Caco-2 (cell line): Measurements from ENCODE around the gene SLC26A1. TPM values are rescaled to one million over a fixed set of nuclear protein-coding genes. Genes with fewer than 3 reads are reported as not detected.
"Not testable (repeated sequence)": the region's sequence is repeated elsewhere in the genome, so short reads cannot be mapped to it uniquely, and the experiment has no call there.

Experiments
- BruUV-seq: library from RNA; stranded (reverse); fragments of 400-500 nt; replicated peaks from 2 replicates; lab custom pipeline; 2021; lab: Mats Ljungman, UMichigan
- CTCF ChIA-PET: fragments of 300-600 bp; sonication (Branson Sonifier 250); formaldehyde crosslinking; loops from one replicate; lab custom pipeline; 2022; ENCODE audit warnings: antibody characterized with exemption; lab: Charles Lee
- POLR2A ChIA-PET: fragments of 300-600 bp; sonication (Branson Sonifier 250); formaldehyde crosslinking; loops from one replicate; lab custom pipeline; 2022; ENCODE audit warnings: antibody characterized with exemption; lab: Charles Lee
- DNase-seq, 2 experiments: peaks; one replicate each; pipeline versions ENCODE4 v3.0.0 to v3.0.0-alpha.2; 2020 to 2022
- H3K27me3 ChIP-seq: replicated peaks from 2 replicates; pipeline ENCODE4 v1.6.0; 2011; ENCODE audit warnings: low read length; ENCODE audit not compliant: control insufficient read depth, insufficient read depth
- H3K36me3 ChIP-seq: 2 replicates; pipeline ENCODE4 v1.5.1; 2011; ENCODE audit warnings: low read length; ENCODE audit not compliant: control insufficient read depth, insufficient read depth
- H3K4me1 ChIP-seq: fragments of 250-450 bp; sonication (Bioruptor Pico); 2 replicates; pipeline ENCODE4 v1.5.1; 2020; ENCODE audit warnings: mild to moderate bottlenecking
- H3K4me3 ChIP-seq: 2 replicates; pipeline ENCODE4 v1.5.1; 2011; ENCODE audit warnings: low read depth, mild to moderate bottlenecking, control low read depth, low read length
- H3K9me3 ChIP-seq: fragments of 250-450 bp; sonication (Bioruptor Pico); 2 replicates; pipeline ENCODE4 v1.5.1; 2020; ENCODE audit warnings: mild to moderate bottlenecking, moderate library complexity
- H3K27ac Mint-ChIP-seq: one replicate; pipeline ENCODE4 v1.8.0; 2022; ENCODE audit warnings: mixed read lengths; ENCODE audit not compliant: unreplicated experiment
- H3K27me3 Mint-ChIP-seq: one replicate; pipeline ENCODE4 v1.8.0; 2022; ENCODE audit warnings: mixed read lengths; ENCODE audit not compliant: insufficient read depth, unreplicated experiment
- H3K36me3 Mint-ChIP-seq: one replicate; pipeline ENCODE4 v1.8.0; 2022; ENCODE audit warnings: mild to moderate bottlenecking, mixed read lengths; ENCODE audit not compliant: insufficient read depth, unreplicated experiment
- H3K4me1 Mint-ChIP-seq: one replicate; pipeline ENCODE4 v1.8.0; 2022; ENCODE audit warnings: low read depth, mixed read lengths; ENCODE audit not compliant: unreplicated experiment
- H3K4me3 Mint-ChIP-seq: one replicate; pipeline ENCODE4 v1.8.0; 2022; ENCODE audit warnings: mild to moderate bottlenecking, moderate library complexity, mixed read lengths; ENCODE audit not compliant: unreplicated experiment
- H3K9me3 Mint-ChIP-seq: one replicate; pipeline ENCODE4 v1.8.0; 2022; ENCODE audit warnings: mixed read lengths; ENCODE audit not compliant: unreplicated experiment
- intact Hi-C: fragments of 100-400 bp; cut with micrococcal nuclease; formaldehyde crosslinking; loops from one replicate; pipeline ENCODE4 v1.10.0; 2022; ENCODE audit not compliant: unreplicated experiment
- total RNA-seq: library from RNA; stranded (reverse); gene quantifications from 2 replicates; pipeline ENCODE4 v1.2.3, GENCODE V29; 2022
- TF ChIP-seq, protein P1 (sequence below), 2 experiments: fragments of 200-600 bp in 1 of 2; IDR thresholded peaks; 1 replicate in 1 of 2; 2 replicates in 1 of 2; pipeline versions ENCODE4 v1.5.1 to v1.8.0; 2011 to 2022; ENCODE audit warnings: antibody characterized with exemption in 1 of 2, control low read depth in 1 of 2, inconsistent platforms in 1 of 2, low read depth in 1 of 2, low read length in 1 of 2, mild to moderate bottlenecking in 1 of 2, moderate library complexity in 1 of 2; ENCODE audit not compliant: insufficient read depth in 1 of 2, severe bottlenecking in 1 of 2, unreplicated experiment in 1 of 2

Gene SLC26A1
- total RNA-seq, 1 experiment from 2014 or later: 9.6 TPM

GRCh38 chr4:1001561-1002130, 8.4 kb upstream of the SLC26A1 start:
- no peak for DNase-seq

GRCh38 chr4:1000686-1001260, 7.6 kb upstream of the SLC26A1 start:
- Mint-ChIP-seq H3K4me1 (no peaks in the 10 kb centered on the region), H3K4me3 (no peak overlapping the region), H3K36me3 (peaks cover 21% of the 10 kb centered on the region), H3K9me3 (no peaks in the 10 kb centered on the region), H3K27ac (no peak overlapping the region), H3K27me3 (peaks cover 6% of the 10 kb centered on the region)
- H3K4me1 ChIP-seq: peaks cover 20% of the 10 kb centered on the region
- no peak for DNase-seq
- no peaks in the 10 kb centered on the region for H3K9me3 ChIP-seq
- POLR2A ChIA-PET: no interaction called here
- H3K36me3 ChIP-seq: no peaks in the 10 kb centered on the region
- CTCF ChIA-PET: no interaction called here
- H3K27me3 ChIP-seq: no peaks in the 10 kb centered on the region
- intact Hi-C loops: no loop called here
- no peak overlapping the region for H3K4me3 ChIP-seq
- BruUV-seq: no TSS peak
- TF ChIP-seq, protein P1, sequence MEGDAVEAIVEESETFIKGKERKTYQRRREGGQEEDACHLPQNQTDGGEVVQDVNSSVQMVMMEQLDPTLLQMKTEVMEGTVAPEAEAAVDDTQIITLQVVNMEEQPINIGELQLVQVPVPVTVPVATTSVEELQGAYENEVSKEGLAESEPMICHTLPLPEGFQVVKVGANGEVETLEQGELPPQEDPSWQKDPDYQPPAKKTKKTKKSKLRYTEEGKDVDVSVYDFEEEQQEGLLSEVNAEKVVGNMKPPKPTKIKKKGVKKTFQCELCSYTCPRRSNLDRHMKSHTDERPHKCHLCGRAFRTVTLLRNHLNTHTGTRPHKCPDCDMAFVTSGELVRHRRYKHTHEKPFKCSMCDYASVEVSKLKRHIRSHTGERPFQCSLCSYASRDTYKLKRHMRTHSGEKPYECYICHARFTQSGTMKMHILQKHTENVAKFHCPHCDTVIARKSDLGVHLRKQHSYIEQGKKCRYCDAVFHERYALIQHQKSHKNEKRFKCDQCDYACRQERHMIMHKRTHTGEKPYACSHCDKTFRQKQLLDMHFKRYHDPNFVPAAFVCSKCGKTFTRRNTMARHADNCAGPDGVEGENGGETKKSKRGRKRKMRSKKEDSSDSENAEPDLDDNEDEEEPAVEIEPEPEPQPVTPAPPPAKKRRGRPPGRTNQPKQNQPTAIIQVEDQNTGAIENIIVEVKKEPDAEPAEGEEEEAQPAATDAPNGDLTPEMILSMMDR (IDR thresholded peaks at IDR 0.05; ENCODE audit: insufficient read depth in 1 of 2, low read depth in 1 of 2, low read length in 1 of 2, severe bottlenecking in 1 of 2, unreplicated experiment in 1 of 2): no peak

More at GRCh38 chr4:1001561-1002130, 8.4 kb upstream of the SLC26A1 start:
- Histone ChIP-seq H3K4me3 (no peak overlapping the region), H3K36me3 (no peaks in the 10 kb centered on the region), H3K27me3 (no peaks in the 10 kb centered on the region), H3K9me3 (0 out of 2 replicates have a peak, but pooled peaks cover 2% of the 10 kb centered on the region), H3K4me1 (peaks cover 11% of the 10 kb centered on the region)
- H3K27ac Mint-ChIP-seq: no peak overlapping the region
- TF ChIP-seq, protein P1 (IDR thresholded peaks at IDR 0.05; ENCODE audit: insufficient read depth in 1 of 2, low read depth in 1 of 2, low read length in 1 of 2, severe bottlenecking in 1 of 2, unreplicated experiment in 1 of 2): no peak
- ChIA-PET POLR2A (no interaction called here), CTCF (no interaction called here)
- H3K4me1 Mint-ChIP-seq: no peaks in the 10 kb centered on the region
- BruUV-seq: no TSS peak
- peaks cover 22% of the 10 kb centered on the region for H3K36me3 Mint-ChIP-seq
- H3K9me3 Mint-ChIP-seq: peaks cover 2% of the 10 kb centered on the region
- no peak overlapping the region for H3K4me3 Mint-ChIP-seq
- intact Hi-C loops: no loop called here
- peaks cover 6% of the 10 kb centered on the region for H3K27me3 Mint-ChIP-seq

DNA sequence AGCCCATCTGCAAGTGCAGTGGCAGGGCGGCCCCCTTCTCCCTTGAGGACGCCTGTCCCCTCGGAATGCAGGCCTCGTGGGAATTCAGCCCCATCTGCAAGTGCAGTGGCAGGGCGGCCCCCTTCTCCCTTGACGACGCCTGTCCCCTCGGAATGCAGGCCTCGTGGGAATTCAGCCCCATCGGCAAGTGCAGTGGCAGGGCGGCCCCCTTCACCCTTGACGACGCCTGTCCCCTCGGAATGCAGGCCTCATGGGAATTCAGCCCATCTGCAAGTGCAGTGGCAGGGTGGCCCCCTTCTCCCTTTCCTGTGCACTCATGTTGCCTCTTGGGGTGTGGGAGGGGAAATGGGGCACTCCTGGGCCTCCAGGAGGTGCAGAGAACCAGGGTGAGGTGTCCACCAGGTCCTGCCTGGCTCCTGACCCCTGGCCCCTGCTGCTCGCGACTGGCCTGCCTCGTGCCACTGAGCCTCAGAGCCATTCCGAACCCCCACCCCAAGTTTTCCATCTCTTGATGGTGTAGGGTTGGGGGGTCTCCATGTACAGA, 6.8 kb upstream of the SLC26A1 start:
- intact Hi-C loops: no loop called here
- H3K27ac Mint-ChIP-seq: no peak overlapping the region

DNA sequence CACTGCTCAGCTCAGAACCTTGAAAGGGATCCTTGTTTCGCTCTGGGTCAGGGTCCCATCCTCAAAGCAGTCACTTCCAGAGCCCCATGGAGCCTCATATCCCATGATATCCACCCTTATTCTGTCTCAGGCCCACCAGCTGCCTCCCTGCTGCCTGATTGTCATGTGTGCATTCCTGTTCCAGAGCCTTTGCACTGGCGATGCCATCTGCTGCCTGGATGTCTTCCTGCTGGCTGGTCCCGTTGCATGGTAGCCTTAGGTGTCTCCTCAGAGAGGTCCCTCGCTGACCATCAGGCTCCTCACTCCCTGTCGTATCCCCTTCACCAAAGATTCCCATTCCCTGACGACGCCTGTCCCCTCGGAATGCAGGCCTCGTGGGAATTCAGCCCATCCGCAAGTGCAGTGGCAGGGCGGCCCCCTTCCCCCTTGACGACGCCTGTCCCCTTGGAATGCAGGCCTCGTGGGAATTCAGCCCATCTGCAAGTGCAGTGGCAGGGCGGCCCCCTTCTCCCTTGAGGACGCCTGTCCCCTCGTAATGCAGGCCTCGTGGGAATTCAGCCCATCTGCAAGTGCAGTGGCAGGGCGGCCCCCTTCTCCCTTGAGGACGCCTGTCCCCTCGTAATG, 6.1 kb upstream of the SLC26A1 start:
- H3K36me3 ChIP-seq, DNase-seq, H3K27ac Mint-ChIP-seq, POLR2A ChIA-PET, H3K4me3 ChIP-seq, H3K27me3 ChIP-seq, H3K27me3 Mint-ChIP-seq, H3K9me3 Mint-ChIP-seq, BruUV-seq, intact Hi-C loops, CTCF ChIA-PET, H3K4me1 Mint-ChIP-seq, H3K9me3 ChIP-seq: not testable (repeated sequence)
- Mint-ChIP-seq H3K36me3 (peaks cover 17% of the 10 kb centered on the region), H3K4me3 (peak overlapping the region; percentile 52)
- peaks cover 28% of the 10 kb centered on the region for H3K4me1 ChIP-seq

More for the DNA sequence above, 6.8 kb upstream of the SLC26A1 start:
- Mint-ChIP-seq H3K4me3 (no peak overlapping the region), H3K27me3 (peaks cover 6% of the 10 kb centered on the region), H3K36me3 (peaks cover 17% of the 10 kb centered on the region), H3K4me1 (no peaks in the 10 kb centered on the region), H3K9me3 (no peaks in the 10 kb centered on the region)
- ChIA-PET CTCF (no interaction called here), POLR2A (no interaction called here)
- Histone ChIP-seq H3K4me3 (no peak overlapping the region), H3K36me3 (no peaks in the 10 kb centered on the region), H3K4me1 (peaks cover 24% of the 10 kb centered on the region), H3K27me3 (no peaks in the 10 kb centered on the region), H3K9me3 (no peaks in the 10 kb centered on the region)
- TF ChIP-seq, protein P1 (IDR thresholded peaks at IDR 0.05; ENCODE audit: insufficient read depth in 1 of 2, low read depth in 1 of 2, low read length in 1 of 2, severe bottlenecking in 1 of 2, unreplicated experiment in 1 of 2): no peak
- DNase-seq: no peak
- BruUV-seq: no TSS peak
